GM19239 (cell line): ENCODE data around the gene GALNT7.

Source experiments
- DNase-seq: peaks from one replicate; pipeline ENCODE4 v3.0.0; 2011; ENCODE audit warnings: low spot score; ENCODE audit not compliant: insufficient read length
- FAIRE-seq: peaks from 2 replicates; lab custom pipeline; 2011; peaks lifted over from hg19 to GRCh38; lab: Jason Lieb, UNC

The GALNT7 gene

GRCh38 chr4:173332021-173332487, 163.4 kb downstream of the GALNT7 start:
- FAIRE-seq (no peak), DNase-seq (no peak)

- FAIRE-seq (peak; percentile 89), DNase-seq (no peak)
Measured at GRCh38 chr4:173332963-173333657, 164.5 kb downstream of the GALNT7 start.

- no peak for DNase-seq
- no peak for FAIRE-seq
Measured at GRCh38 chr4:173333658-173334084, 165.1 kb downstream of the GALNT7 start.

- peak; percentile 100 for FAIRE-seq
- peak; percentile 86 for DNase-seq
Measured at GRCh38 chr4:173334085-173334890, 165.7 kb downstream of the GALNT7 start, which contains the start of gene HMGB2. TSS of gene HMGB2 (minus strand) at chr4:173334358. CDS start at chr4:173333649, 709 bp downstream.

- DNase-seq (peak; percentile 50), FAIRE-seq (peak; percentile 75)
Measured at GRCh38 chr4:173334891-173335752, 166.5 kb downstream of the GALNT7 start.

- no peak for FAIRE-seq
Measured at GRCh38 chr4:173337463-173337862, 168.9 kb downstream of the GALNT7 start.

GRCh38 chr4:173343832-173344397, 175.3 kb downstream of the GALNT7 start:
- no peak for FAIRE-seq
- DNase-seq, result no peak

More at GRCh38 chr4:173337463-173337862, 168.9 kb downstream of the GALNT7 start:
- DNase-seq, result no peak

GRCh38 chr4:173345648-173346047, 177.0 kb downstream of the GALNT7 start:
- DNase-seq (no peak), FAIRE-seq (no peak)

- DNase-seq (no peak), FAIRE-seq (no peak)
Measured at GRCh38 chr4:173346074-173346473, 177.5 kb downstream of the GALNT7 start.

- DNase-seq, result no peak
- FAIRE-seq, result no peak
Measured at GRCh38 chr4:173347467-173347866, 178.9 kb downstream of the GALNT7 start.

GRCh38 chr4:173357939-173358338, 189.3 kb downstream of the GALNT7 start:
- no peak for DNase-seq
- FAIRE-seq, result no peak

- peak; percentile 61 for FAIRE-seq
Measured at GRCh38 chr4:173360587-173361221, 192.1 kb downstream of the GALNT7 start.

GRCh38 chr4:173362666-173363065, 194.1 kb downstream of the GALNT7 start:
- no peak for DNase-seq
- no peak for FAIRE-seq

More at GRCh38 chr4:173360587-173361221, 192.1 kb downstream of the GALNT7 start:
- no peak for DNase-seq

- peak; percentile 82 for FAIRE-seq
- DNase-seq, result no peak
Measured at GRCh38 chr4:173365359-173365996, 196.9 kb downstream of the GALNT7 start.

- DNase-seq (no peak), FAIRE-seq (peak; percentile 78)
Measured at GRCh38 chr4:173367285-173367684, 198.7 kb downstream of the GALNT7 start.

- DNase-seq, result no peak
- peak; percentile 85 for FAIRE-seq
Measured at GRCh38 chr4:173367946-173368345, 199.3 kb downstream of the GALNT7 start.

GRCh38 chr4:173370130-173370476, 201.5 kb downstream of the GALNT7 start:
- FAIRE-seq (no peak), DNase-seq (peak; percentile 1)

- FAIRE-seq, result peak; percentile 98
- DNase-seq, result peak; percentile 71
Measured at GRCh38 chr4:173370477-173371291, 202.1 kb downstream of the GALNT7 start, which contains the start of gene SAP30. TSS of gene SAP30 (plus strand) at chr4:173370954. CDS start at chr4:173371183, 229 bp downstream.
